GM13976 (cell line): ENCODE results near the gene GSAP.
"Not testable (repeated sequence)": the region's sequence is repeated elsewhere in the genome, so short reads cannot be mapped to it uniquely, and the experiment has no call there.

Experiments used
- DNase-seq: peaks from one replicate; pipeline ENCODE4 v3.0.0; 2012; ENCODE audit warnings: low spot score
- CTCF ChIP-seq: IDR thresholded peaks from 2 replicates; pipeline ENCODE4 v1.5.1; 2012; ENCODE audit warnings: borderline replicate concordance, mild to moderate bottlenecking; ENCODE audit not compliant: insufficient read depth; ENCODE audit errors: extremely low read depth, missing control alignments, control extremely low read depth
- in situ Hi-C: fragments of 300-500 bp; cut with MboI; formaldehyde crosslinking; loops from one replicate; pipeline ENCODE4 v1.12.0; 2022; ENCODE audit warnings: low sequenced_read_pairs, mixed read lengths, inconsistent platforms; ENCODE audit not compliant: unreplicated experiment

GSAP gene

GRCh38 chr7:77337456-77337990, 78.6 kb downstream of the GSAP start:
- DNase-seq = no peak
- no peak for TF ChIP-seq CTCF
- in situ Hi-C loops = no loop called here

DNA sequence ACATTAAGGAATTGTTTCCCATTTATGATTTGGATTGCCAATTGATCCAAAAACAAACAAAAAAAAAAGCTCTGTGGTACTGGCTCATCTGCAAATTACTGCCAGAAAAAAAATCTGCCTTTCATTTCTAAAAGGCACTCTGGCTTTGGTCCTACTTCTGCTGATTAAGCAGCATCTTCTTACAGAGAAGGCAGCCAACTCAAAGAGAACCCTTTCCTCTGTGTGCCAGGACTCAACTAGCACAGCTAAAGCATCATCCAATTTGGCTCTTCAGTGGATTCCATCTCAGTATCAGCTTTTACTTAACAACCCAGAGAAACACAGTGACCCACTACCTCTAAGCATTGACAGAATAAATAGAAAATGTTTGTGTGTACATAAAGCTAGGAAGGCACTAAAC, 80.6 kb downstream of the GSAP start:
- TF ChIP-seq CTCF = no peak
- in situ Hi-C loops = no loop called here
- no peak for DNase-seq

- in situ Hi-C loops = loop anchor here (5.0 kb wide), 1 partner anchor 87 kb away; no protein-coding TSS in a partner anchor
- DNase-seq = not testable (repeated sequence)
Observed at GRCh38 chr7:77334039-77334438, 82.1 kb downstream of the GSAP start.

DNA sequence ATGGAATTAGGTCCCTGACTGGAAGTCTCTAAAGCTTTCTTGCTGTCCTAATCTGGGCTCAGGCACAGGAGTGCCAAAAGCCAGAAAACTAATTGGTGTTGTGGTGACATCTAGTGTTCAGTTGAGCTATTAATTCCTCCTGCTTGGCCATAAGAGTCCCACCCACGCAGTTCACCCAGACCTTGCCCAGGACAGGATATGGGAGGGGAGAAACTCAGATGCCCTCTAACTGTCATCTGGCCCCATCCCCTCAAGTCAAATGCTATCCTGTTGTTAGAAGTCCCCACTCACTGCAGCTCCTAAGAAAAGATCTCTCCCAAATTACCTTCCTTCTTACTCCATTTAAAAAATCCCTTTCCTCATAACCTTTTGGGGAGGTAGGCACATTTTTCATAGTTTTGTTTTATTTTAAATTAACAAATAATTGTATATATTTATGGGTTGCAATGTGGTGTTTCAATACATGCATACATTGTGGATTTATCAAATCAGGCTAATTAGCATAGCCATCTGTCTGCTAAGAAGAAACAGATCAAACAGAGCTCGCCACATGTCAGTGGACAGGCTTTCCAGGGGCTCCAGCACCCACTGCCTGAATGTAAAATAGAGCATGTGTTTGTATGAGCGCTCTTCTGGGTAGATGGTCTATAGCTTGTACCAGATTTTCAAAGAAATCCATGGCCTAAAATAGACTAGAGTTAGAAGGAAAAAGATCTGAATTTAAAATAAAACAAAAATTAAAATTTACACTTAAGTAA, 84.0 kb downstream of the GSAP start:
- peak; percentile 68 for TF ChIP-seq CTCF
- peak; percentile 76 for DNase-seq
- in situ Hi-C loops = loop anchor here (5.0 kb wide), 1 partner anchor 85 kb away; no protein-coding TSS in a partner anchor

- TF ChIP-seq CTCF = no peak
- in situ Hi-C loops = loop anchor here (5.0 kb wide), 1 partner anchor 83 kb away; no protein-coding TSS in a partner anchor
- peak; percentile 45 for DNase-seq
Observed at GRCh38 chr7:77330169-77330882, 85.8 kb downstream of the GSAP start.

GRCh38 chr7:77329466-77330168, 86.5 kb downstream of the GSAP start:
- TF ChIP-seq CTCF = no peak
- no peak for DNase-seq
- in situ Hi-C loops = loop anchor here (5.0 to 10.0 kb wide), 2 partner anchors 82 to 205 kb away; partner anchors contain the start of gene CCDC146

- no peak for TF ChIP-seq CTCF
- DNase-seq = no peak
- in situ Hi-C loops = loop anchor here (10.0 kb wide), 1 partner anchor 204 kb away; the partner anchor contains the start of gene CCDC146
Observed at GRCh38 chr7:77328669-77329068, 87.5 kb downstream of the GSAP start.
